Measurements from ENCODE around the gene GRAMD4.

GRAMD4 gene

DNA sequence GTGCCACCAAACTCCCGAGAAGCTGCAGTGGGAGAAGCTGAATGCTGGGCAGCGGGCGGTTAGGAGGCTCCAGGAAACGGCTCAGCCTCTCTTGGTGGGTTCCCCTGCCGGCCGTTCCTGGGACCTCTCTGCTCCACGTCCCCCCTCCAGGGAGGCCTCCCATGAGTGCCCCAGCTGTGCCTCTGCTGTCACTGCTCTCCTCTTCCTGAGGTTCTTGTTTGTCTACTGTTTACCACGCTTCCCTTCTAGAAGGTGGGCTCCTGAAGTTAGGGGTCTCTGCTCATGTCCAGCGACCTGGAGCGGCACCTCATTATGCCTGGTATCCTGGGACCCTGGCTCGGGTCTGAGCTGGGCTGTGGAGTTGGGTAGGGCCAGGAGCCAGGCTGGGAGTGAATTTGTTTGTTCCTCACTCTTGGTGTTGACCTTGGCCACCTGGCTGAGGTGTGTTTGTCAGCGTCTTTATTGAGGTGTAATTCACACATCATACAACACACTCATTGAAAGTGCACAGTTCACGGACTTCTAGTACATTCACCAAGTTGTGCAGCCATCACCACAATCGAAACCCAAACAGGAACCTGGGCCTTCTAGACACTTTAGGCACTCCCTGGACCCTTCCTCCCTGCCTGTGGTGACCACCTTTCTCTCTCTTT, 37.8 kb upstream of the GRAMD4 start:
- no peak for DNase-seq (ENCODE audit: low read depth)

DNA sequence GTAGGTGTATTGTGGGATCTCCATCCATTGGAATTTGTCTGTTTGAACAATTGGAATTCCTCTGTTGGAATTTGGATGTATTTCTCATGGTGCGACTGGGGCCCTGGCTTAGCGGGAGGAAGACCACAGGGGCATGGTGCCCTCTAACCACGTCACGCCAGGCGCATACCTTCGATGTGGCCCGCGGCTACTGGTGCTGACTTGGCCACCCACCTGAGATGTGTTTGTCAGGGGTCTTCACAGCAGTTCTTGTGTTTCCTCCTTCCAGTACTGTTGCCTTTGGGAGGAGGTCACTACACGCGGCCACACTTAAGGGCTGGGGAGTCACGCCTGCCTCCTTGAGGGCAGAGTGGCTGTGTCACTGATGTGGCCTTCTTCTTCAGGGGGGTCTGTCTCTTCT, 36.6 kb upstream of the GRAMD4 start:
- DNase-seq (ENCODE audit: low read depth), result no peak

- no peak for DNase-seq (ENCODE audit: low read depth)
Measured at GRCh38 chr22:46584081-46584921, 35.9 kb upstream of the GRAMD4 start.

- DNase-seq (ENCODE audit: low read depth), result no peak
Measured at GRCh38 chr22:46585340-46586122, 34.7 kb upstream of the GRAMD4 start.

DNA sequence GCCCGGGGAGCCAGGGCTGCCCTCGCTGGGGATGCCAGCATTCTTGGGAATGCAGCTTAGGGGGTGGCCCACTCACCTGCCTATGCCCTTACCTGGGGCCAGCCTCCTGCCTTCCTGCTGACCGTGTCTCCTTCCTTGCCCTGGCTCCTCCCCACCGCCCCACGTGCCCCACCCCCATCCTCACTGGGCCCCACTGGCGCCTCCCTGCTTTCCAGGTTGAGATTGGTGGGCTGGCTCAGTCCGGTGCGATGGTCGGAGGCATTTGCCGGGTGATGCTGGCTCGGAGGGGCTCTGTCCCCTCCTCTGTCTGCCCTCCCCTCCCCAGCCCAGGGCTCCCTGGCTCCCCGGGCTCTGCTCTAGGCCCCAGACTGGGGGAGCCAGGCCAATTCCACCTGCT, 34.1 kb upstream of the GRAMD4 start:
- no peak for DNase-seq (ENCODE audit: low read depth)

GRCh38 chr22:46586531-46587011, 33.6 kb upstream of the GRAMD4 start:
- DNase-seq (ENCODE audit: low read depth), result no peak

GRCh38 chr22:46587061-46587460, 33.1 kb upstream of the GRAMD4 start:
- no peak for DNase-seq (ENCODE audit: low read depth)

GRCh38 chr22:46587492-46588278, 32.5 kb upstream of the GRAMD4 start:
- no peak for DNase-seq (ENCODE audit: low read depth)

GRCh38 chr22:46588279-46589140, 31.7 kb upstream of the GRAMD4 start:
- no peak for DNase-seq (ENCODE audit: low read depth)

- DNase-seq (ENCODE audit: low read depth), result no peak
Measured at GRCh38 chr22:46589141-46589748, 30.9 kb upstream of the GRAMD4 start.

GRCh38 chr22:46589871-46590271, 30.3 kb upstream of the GRAMD4 start:
- no peak for DNase-seq (ENCODE audit: low read depth)

DNA sequence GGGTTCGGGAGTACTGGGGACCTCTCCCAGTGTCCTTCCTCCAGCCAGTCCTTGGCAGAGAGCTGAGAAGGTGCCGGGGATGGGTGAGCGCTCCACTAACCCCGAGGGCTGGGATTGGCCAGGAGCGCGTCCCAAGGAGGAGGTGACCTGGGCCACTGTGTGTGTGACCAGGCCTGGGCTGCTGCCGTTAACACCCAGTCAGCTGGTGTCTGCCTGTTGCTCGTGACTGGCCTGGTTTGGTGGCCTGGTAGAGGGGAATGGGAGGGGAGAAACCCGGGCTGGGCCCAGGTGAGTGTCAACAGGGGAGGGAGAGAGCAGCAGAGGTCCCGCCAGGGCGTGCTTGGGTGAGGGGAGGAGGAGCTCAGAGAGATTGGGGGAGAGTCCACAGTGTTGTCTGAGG, 29.9 kb upstream of the GRAMD4 start:
- DNase-seq (ENCODE audit: low read depth), result no peak

GRCh38 chr22:46591930-46592329, 28.3 kb upstream of the GRAMD4 start:
- no peak for DNase-seq (ENCODE audit: low read depth)

DNA sequence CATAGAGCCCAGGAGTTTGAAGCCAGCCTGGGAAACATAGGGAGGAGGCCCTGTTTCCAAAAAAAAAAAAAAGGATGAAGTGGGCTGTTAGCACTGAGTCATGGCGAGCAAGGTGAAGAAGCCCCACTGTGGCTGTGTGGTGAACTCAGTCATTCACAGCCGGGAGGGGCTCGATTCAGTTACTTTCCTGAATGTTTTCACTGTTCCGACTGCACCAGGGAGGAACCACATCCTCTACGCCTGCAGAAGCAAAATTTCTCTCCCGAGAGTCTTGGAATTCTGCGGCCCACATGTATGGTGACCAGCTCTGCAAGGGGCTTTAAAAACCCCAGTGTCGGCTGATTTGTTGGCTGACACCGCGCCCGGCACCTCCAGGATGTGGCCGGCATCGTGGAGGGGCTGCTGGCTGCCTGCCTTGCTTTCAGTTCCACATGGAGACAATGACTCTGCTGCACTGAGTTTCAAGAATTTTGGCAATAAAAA, 27.8 kb upstream of the GRAMD4 start:
- DNase-seq (ENCODE audit: low read depth), result no peak

- DNase-seq (ENCODE audit: low read depth), result no peak
Measured at GRCh38 chr22:46593211-46593681, 26.9 kb upstream of the GRAMD4 start.

DNA sequence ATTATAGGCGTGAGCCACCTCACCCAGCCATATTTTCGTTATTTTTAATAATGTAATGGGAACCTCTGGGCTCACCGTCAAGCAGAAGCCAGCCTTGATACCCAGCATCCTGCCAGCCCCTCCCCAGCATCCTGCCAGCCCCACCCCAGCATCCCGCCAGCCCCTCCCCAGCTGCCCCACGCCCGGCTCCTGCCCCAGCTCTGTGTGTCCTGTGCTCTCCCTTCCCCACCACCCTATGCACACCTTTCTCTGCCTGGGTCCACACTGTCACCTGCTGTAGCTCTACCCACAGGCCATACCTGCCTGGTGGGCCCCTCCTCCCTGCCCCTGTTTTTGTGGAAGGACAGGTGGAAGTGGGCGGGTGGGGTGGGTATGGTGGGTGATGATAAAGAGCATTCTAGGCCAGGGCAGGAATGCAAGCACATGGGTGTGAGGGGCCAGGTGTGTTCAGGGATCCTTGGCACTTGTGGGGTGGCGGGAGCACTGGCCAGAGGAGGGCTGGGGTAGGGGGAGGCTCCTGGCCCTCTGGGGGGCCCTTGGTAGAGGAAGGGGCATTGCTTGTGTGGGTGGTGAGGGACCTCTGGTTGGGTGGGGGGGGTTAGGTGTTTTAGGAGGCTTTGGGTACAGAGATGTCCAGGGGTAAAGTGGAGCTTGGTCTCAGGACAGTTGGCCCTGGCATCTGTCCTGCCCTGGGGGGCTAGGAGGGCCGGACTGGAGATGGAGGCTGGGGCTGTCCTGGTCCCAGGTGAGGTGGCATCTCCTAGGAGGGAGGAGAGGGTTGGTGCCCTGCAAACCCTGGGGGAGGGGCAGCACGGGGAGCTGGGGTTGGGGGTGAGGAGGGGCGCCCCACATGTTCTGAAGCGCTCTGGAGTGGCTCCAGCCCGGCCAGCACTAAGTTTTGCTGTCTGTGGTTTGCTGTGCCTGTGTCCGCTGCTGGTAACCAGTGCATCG, 25.9 kb upstream of the GRAMD4 start:
- no peak for DNase-seq (ENCODE audit: low read depth)

- no peak for DNase-seq (ENCODE audit: low read depth)
Measured at GRCh38 chr22:46594947-46595298, 25.3 kb upstream of the GRAMD4 start.

DNA sequence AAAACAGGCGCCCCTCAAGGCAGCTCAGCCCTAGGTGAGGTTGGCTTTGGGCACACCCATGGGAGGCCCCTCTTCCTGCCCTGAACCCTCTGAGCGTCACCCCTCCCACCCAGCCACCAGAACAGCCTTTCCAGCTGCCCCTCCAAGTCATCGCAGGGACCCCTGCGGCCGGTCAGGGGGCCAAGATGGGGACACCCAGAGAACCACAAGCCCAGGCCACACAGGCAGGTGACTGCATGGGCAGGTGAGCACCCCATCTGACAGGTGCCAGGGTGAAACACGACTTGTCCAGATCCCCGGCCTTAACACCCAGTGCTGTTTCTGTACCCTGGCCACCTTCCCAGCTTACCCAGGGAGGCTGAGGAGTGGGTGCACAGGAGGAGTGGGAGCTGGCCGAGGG, 24.6 kb upstream of the GRAMD4 start:
- no peak for DNase-seq (ENCODE audit: low read depth)

- DNase-seq (ENCODE audit: low read depth), result no peak
Measured at GRCh38 chr22:46596032-46596441, 24.1 kb upstream of the GRAMD4 start.
